HEK293 (cell line): Measurements from ENCODE around the gene TBC1D9B.
"Not testable (repeated sequence)": the region's sequence is repeated elsewhere in the genome, so short reads cannot be mapped to it uniquely, and the experiment has no call there.

Experiments
- CTCF ChIA-PET: fragments of 350-600 bp; formaldehyde crosslinking; extraction: SDS; loops from one replicate; lab custom pipeline; 2021; ENCODE audit warnings: antibody characterized with exemption; lab: Yijun Ruan, JAX
- POLR2A ChIA-PET: fragments of 300-600 bp; formaldehyde crosslinking; extraction: SDS; loops from one replicate; lab custom pipeline; 2020; ENCODE audit warnings: antibody characterized with exemption, inconsistent platforms; lab: Yijun Ruan, JAX
- H3K27ac ChIP-seq: fragments of 200-500 bp; sonication (Bioruptor generic); 2 replicates; pipeline ENCODE4 v1.5.1; 2014; ENCODE audit warnings: low read depth, low read length, control low read depth, inconsistent platforms; ENCODE audit errors: extremely low read depth
- H3K36me3 ChIP-seq, 2 experiments: fragments of 200-500 bp in 1 of 2; sonication (Bioruptor generic) in 1 of 2; 1 replicate in 1 of 2; 2 replicates in 1 of 2; pipeline ENCODE4 v1.5.1; 2014 to 2017; ENCODE audit warnings: inconsistent platforms in 2 of 2, low read length in 2 of 2; ENCODE audit not compliant: control insufficient read depth in 2 of 2, insufficient read depth in 1 of 2
- H3K4me1 ChIP-seq: fragments of 200-500 bp; sonication (Bioruptor generic); 2 replicates; pipeline ENCODE4 v1.5.1; 2014; ENCODE audit warnings: mild to moderate bottlenecking, low read length, inconsistent platforms; ENCODE audit not compliant: control insufficient read depth, insufficient read depth
- H3K4me3 ChIP-seq: 2 replicates; pipeline ENCODE4 v1.5.1; 2011; ENCODE audit warnings: low read depth, mild to moderate bottlenecking, control low read depth, low read length, moderate library complexity
- H3K9me3 ChIP-seq: fragments of 200-500 bp; sonication (Bioruptor generic); 2 replicates; pipeline ENCODE4 v1.5.1; 2014; ENCODE audit warnings: low read depth, low read length, inconsistent platforms; ENCODE audit not compliant: control insufficient read depth, insufficient read depth
- BCL11B ChIP-seq: fragments of 450-650 bp; formaldehyde crosslinking; IDR thresholded peaks from 2 replicates; pipeline ENCODE4 v1.5.1; 2016; ENCODE audit warnings: low read depth, missing biosample characterization, missing genetic modification characterization
- OVOL3 ChIP-seq: fragments of 450-650 bp; formaldehyde crosslinking; IDR thresholded peaks from 2 replicates; pipeline ENCODE4 v1.5.1; 2016; ENCODE audit warnings: missing biosample characterization, missing genetic modification characterization
- PATZ1 ChIP-seq: fragments of 450-650 bp; formaldehyde crosslinking; IDR thresholded peaks from 2 replicates; pipeline ENCODE4 v1.5.1; 2016; ENCODE audit warnings: missing biosample characterization, missing genetic modification characterization
- PRDM10 ChIP-seq: fragments of 450-650 bp; formaldehyde crosslinking; IDR thresholded peaks from 2 replicates; pipeline ENCODE4 v1.5.1; 2016; ENCODE audit warnings: missing biosample characterization, missing genetic modification characterization
- ZBTB7A ChIP-seq: fragments of 450-650 bp; formaldehyde crosslinking; IDR thresholded peaks from 2 replicates; pipeline ENCODE4 v1.5.1; 2016; ENCODE audit warnings: low read depth, missing biosample characterization, missing genetic modification characterization
- ZNF19 ChIP-seq: fragments of 450-650 bp; formaldehyde crosslinking; IDR thresholded peaks from 2 replicates; pipeline ENCODE4; 2016; ENCODE audit warnings: missing biosample characterization, missing genetic modification characterization, low read depth
- ZNF221 ChIP-seq: fragments of 450-650 bp; formaldehyde crosslinking; IDR thresholded peaks from 2 replicates; pipeline ENCODE4 v1.5.1; 2017; ENCODE audit warnings: missing biosample characterization, missing genetic modification characterization, borderline replicate concordance
- ZNF239 ChIP-seq: fragments of 450-650 bp; formaldehyde crosslinking; IDR thresholded peaks from 2 replicates; pipeline ENCODE4 v1.5.1; 2016; ENCODE audit warnings: missing biosample characterization, missing genetic modification characterization
- ZNF248 ChIP-seq: fragments of 450-650 bp; formaldehyde crosslinking; IDR thresholded peaks from 2 replicates; pipeline ENCODE4 v1.5.1; 2017; ENCODE audit warnings: missing biosample characterization, missing genetic modification characterization
- ZNF292 ChIP-seq: fragments of 450-650 bp; formaldehyde crosslinking; IDR thresholded peaks from 2 replicates; pipeline ENCODE4 v1.5.1; 2016; ENCODE audit warnings: low read depth, missing biosample characterization, missing genetic modification characterization, borderline replicate concordance
- ZNF341 ChIP-seq: fragments of 450-650 bp; formaldehyde crosslinking; IDR thresholded peaks from 2 replicates; pipeline ENCODE4; 2016; ENCODE audit warnings: low read depth, missing biosample characterization, missing genetic modification characterization
- ZNF37A ChIP-seq: fragments of 450-650 bp; IDR thresholded peaks from 2 replicates; pipeline ENCODE4 v1.5.1; 2018; ENCODE audit warnings: missing biosample characterization, missing genetic modification characterization
- ZNF391 ChIP-seq: fragments of 450-650 bp; formaldehyde crosslinking; IDR thresholded peaks from 2 replicates; pipeline ENCODE4 v1.5.1; 2016; ENCODE audit warnings: low read depth, missing biosample characterization, missing genetic modification characterization, borderline replicate concordance
- ZNF585B ChIP-seq: fragments of 450-650 bp; formaldehyde crosslinking; IDR thresholded peaks from 2 replicates; pipeline ENCODE4 v1.5.1; 2016; ENCODE audit warnings: missing biosample characterization, missing genetic modification characterization
- ZNF645 ChIP-seq: fragments of 450-650 bp; formaldehyde crosslinking; IDR thresholded peaks from 2 replicates; pipeline ENCODE4; 2016; ENCODE audit warnings: missing biosample characterization, missing genetic modification characterization
- ZNF670 ChIP-seq: fragments of 450-650 bp; formaldehyde crosslinking; IDR thresholded peaks from 2 replicates; pipeline ENCODE4 v1.5.1; 2016; ENCODE audit warnings: missing biosample characterization, missing genetic modification characterization, low read depth
- ZNF792 ChIP-seq: fragments of 450-650 bp; formaldehyde crosslinking; IDR thresholded peaks from 2 replicates; pipeline ENCODE4 v1.5.1; 2016; ENCODE audit warnings: missing biosample characterization, missing genetic modification characterization
- ZSCAN23 ChIP-seq: fragments of 450-650 bp; formaldehyde crosslinking; IDR thresholded peaks from 2 replicates; pipeline ENCODE4 v1.5.1; 2016; ENCODE audit warnings: missing biosample characterization, missing genetic modification characterization
- ZXDB ChIP-seq: fragments of 450-650 bp; formaldehyde crosslinking; IDR thresholded peaks from 2 replicates; pipeline ENCODE4 v1.5.1; 2016; ENCODE audit warnings: missing biosample characterization, missing genetic modification characterization

TBC1D9B gene

DNA sequence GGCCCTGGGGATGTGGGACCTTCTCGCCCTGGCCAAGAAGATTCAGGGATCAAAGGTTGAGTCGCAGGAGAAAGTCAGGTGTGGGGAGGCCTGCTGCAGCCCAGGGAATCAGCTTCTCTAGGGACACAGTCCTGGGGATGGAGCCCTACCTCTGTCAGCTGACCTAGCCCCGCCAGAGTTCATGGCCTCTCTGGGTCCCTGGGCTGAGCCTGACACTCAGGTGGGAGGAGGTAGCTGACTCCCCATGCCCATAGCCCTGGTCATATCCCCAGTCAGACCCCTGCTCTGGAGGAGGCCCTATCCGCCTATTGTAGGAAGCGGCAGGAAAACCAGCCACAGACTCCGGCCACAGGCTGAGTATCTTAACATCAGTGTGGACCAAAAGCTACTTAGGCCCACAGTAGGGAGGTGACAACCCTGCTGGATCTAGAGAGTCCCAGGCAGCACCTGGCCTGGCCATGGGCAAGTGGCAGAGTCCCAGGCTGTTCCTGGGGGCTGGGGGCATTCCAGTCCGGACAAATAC, 34.0 kb downstream of the TBC1D9B start (continued):
- no peak for TF ChIP-seq ZNF19 (tag by site-specific recombination)

DNA sequence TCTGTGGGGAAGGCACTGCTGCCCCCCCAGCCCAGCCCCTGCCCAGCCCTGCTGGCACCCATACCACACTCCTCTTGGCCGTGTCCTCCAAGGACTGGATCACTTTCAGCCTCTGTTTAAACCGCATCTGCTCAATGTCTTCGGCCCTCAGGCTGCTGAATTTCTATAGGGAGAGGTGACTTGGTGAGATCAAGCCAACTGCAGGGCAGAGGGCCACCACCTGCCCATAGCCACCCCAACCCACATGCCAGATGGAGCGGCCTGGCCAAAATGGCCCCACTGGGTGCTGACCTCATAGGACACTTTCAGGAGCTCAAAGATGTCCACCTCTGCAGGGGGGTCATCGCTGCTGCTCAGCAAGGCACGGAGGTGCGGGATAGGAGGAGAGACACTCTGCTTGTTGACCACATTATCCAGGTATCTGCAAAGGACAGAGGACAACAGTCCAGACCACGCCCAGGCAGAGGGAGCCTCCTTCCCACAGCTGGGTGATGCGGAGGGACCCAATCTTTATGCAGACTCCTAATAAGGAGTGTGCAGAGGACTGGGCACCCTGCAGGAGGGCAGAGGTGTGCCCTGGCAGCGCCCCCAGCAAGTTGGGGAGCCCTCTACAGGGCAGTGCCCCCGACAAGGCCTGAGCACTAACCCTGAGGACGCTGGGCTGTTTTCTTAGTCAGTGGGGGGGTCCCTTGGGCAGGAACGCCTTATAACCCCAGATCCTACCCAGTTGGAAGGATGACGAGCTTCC, 34.7 kb downstream of the TBC1D9B start:
- peaks cover 6 to 93% of the 10 kb centered on the region in 2 experiments for H3K36me3 ChIP-seq
- POLR2A ChIA-PET, result no interaction called here
- H3K4me3 ChIP-seq, result no peak overlapping the region
- no peaks in the 10 kb centered on the region for H3K9me3 ChIP-seq
- TF ChIP-seq ZNF341 (tag by site-specific recombination), result no peak
- TF ChIP-seq ZNF670 (tag by site-specific recombination), result no peak
- no peak for TF ChIP-seq ZXDB (tag by site-specific recombination)
- TF ChIP-seq ZNF221, result no peak
- no peak for TF ChIP-seq ZSCAN23 (tag by site-specific recombination)
- no peak for TF ChIP-seq ZNF585B (tag by site-specific recombination)
- TF ChIP-seq ZNF239 (tag by site-specific recombination), result no peak
- TF ChIP-seq PRDM10 (tag by site-specific recombination), result no peak
- no peak for TF ChIP-seq ZNF37A (tag by site-specific recombination)
- no peak for TF ChIP-seq ZBTB7A
- TF ChIP-seq ZNF292, result no peak
- TF ChIP-seq ZNF391 (tag by site-specific recombination), result no peak
- no peak for TF ChIP-seq PATZ1 (tag by site-specific recombination)
- no peak for TF ChIP-seq ZNF792 (tag by site-specific recombination)
- no peaks in the 10 kb centered on the region for H3K4me1 ChIP-seq
- H3K27ac ChIP-seq, result no peak overlapping the region
- CTCF ChIA-PET, result no interaction called here

DNA sequence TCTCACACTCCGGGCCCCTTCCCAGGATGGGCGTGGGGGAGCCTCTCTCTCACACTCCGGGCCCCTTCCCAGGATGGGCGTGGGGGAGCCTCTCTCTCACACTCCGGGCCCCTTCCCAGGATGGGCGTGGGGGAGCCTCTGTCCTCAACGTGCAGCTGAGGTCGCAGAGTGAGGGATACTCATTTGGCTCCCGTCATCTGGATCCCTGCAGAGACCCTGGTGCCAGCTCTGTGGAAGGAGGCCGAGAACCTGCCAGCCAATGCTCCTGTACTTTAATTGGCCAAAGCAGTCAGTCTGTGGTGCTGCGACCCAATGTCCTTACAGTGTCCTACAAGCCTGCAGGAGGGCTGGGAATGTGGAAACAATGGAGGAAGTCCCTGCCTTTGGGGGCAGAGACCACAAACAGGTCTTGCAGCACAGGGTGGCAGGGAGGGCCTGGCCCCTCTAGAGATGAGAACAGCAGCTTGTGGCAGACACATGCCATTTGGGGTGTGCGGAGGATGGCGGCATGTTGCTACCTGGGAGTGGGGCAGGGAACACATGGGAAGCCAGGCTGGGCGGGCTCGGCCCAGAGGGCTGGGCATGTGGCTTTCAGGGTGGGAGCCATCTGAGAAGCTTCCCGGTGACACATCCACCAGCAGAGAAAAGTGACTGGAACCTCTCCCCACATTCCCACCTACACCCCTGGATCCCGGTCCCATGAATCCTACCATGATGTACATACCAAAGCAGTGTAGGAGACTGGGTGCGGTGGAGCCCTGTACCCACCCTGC, 35.5 kb downstream of the TBC1D9B start:
- no peak overlapping the region for H3K4me3 ChIP-seq
- H3K27ac ChIP-seq, result no peak overlapping the region
- no peaks in the 10 kb centered on the region for H3K9me3 ChIP-seq
- ChIA-PET CTCF (no interaction called here), POLR2A (interaction anchor here (0.5 kb wide), 1 partner anchor 9 kb away, joined by 3 read pairs; no protein-coding TSS in a partner anchor)
- peaks cover 6 to 95% of the 10 kb centered on the region in 2 experiments for H3K36me3 ChIP-seq
- TF ChIP-seq OVOL3 (tag by site-specific recombination) (no peak), ZNF248 (tag by site-specific recombination) (no peak), ZNF645 (tag by site-specific recombination) (no peak), BCL11B (tag by site-specific recombination) (no peak)
- TF ChIP-seq, all 188 proteins: peak for 0
- H3K4me1 ChIP-seq, result no peaks in the 10 kb centered on the region

DNA sequence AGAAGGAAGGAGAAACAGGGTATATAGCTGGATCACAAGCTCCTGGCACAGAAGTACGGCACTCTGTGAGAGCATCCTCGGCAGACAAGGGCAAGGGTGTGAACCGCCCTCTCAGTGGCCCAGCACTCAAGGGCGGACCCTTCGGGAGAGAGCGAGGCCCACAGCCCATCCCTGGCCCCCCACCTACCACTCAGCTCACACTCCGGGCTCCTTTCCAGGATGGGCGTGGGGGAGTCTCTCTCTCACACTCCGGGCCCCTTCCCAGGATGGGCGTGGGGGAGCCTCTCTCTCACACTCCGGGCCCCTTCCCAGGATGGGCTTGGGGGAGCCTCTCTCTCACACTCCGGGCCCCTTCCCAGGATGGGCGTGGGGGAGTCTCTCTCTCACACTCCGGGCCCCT, 36.2 kb downstream of the TBC1D9B start:
- H3K27ac ChIP-seq, H3K9me3 ChIP-seq, H3K4me3 ChIP-seq, H3K4me1 ChIP-seq, CTCF ChIA-PET: not testable (repeated sequence)
- POLR2A ChIA-PET, result interaction anchor here (0.5 kb wide), 1 partner anchor 9 kb away, joined by 3 read pairs; no protein-coding TSS in a partner anchor
- H3K36me3 ChIP-seq, result peaks cover under 1 to 97% of the 10 kb centered on the region in 2 experiments
